Adrenal gland (tissue), 12 donors: ENCODE results near the gene SOHLH2. TPM values are rescaled to one million over a fixed set of nuclear protein-coding genes. Genes with fewer than 3 reads are reported as not detected.

ENCODE experiments used
- DNase-seq, 7 donors: peaks; one replicate each; pipeline ENCODE4 v3.0.0-alpha.2; 2019 to 2020
- H3K27ac ChIP-seq, 5 donors: fragments of 200-600 bp; sonication (generic) in 4 of 5; 1 replicate in 3 of 5; 2 replicates in 2 of 5; pipeline versions ENCODE4 v1.5.1 to v1.8.0; 2016 to 2020; ENCODE audit warnings: mild to moderate bottlenecking in 1 of 5
- H3K27me3 ChIP-seq: fragments of 200-600 bp; 2 replicates; pipeline ENCODE4 v1.8.0; 2021
- H3K36me3 ChIP-seq, 2 donors: fragments of 200-600 bp; replicated peaks in 1 of 2; 1 replicate in 1 of 2; 2 replicates in 1 of 2; pipeline versions ENCODE4 v1.5.1 to v1.8.0; 2018 to 2022
- H3K4me1 ChIP-seq, 2 donors: fragments of 200-600 bp; replicated peaks in 1 of 2; 1 replicate in 1 of 2; 2 replicates in 1 of 2; pipeline versions ENCODE4 v1.5.1 to v1.8.0; 2018 to 2021
- H3K4me3 ChIP-seq, 4 donors: fragments of 200-600 bp; sonication (generic) in 3 of 4; one replicate each; pipeline ENCODE4 v1.5.1; 2016 to 2018
- H3K9me3 ChIP-seq, 3 donors: fragments of 200-600 bp; sonication (generic) in 1 of 3; replicated peaks in 1 of 3; 1 replicate in 2 of 3; 2 replicates in 1 of 3; pipeline versions ENCODE4 v1.5.1 to v1.8.0; 2016 to 2021
- POLR2A ChIP-seq, 2 donors: fragments of 450-650 bp; IDR thresholded peaks; one replicate each; pipeline ENCODE4 v1.6.1; 2017; ENCODE audit warnings: antibody characterized with exemption in 2 of 2, mild to moderate bottlenecking in 2 of 2, moderate library complexity in 1 of 2
- WGBS, 4 donors: extraction: QIAGEN DNeasy Blood & Tissue Kit in 2 of 4; methylation state at CpG; one replicate each; pipeline versions ENCODE4 v1.1.5 to v1.1.7; 2013 to 2017; 5-methylcytosine and 5-hydroxymethylcytosine counted together
- intact Hi-C, 2 donors: fragments of 100-400 bp; cut with DNase I; formaldehyde crosslinking; loops; one replicate each; pipeline versions ENCODE4 v1.14.1 to v1.15.0; 2022 to 2023
- polyA plus RNA-seq, 3 donors: library from polyadenylated mRNA; stranded (reverse); fragments of 200-250 nt in 2 of 3; fragments of 350-450 nt in 1 of 3; fragmentation: Illumina TruSeq in 1 of 3; extraction: RNeasy Lipid Tissue Mini Kit (QIAGEN cat#74804) in 1 of 3; gene quantifications; one replicate each; pipeline ENCODE4 v1.2.3, GENCODE V29; 2013 to 2014
- total RNA-seq, 9 donors: library from RNA; depleted of rRNA in 4 of 9; stranded (reverse); fragments of >200 nt in 4 of 9; fragments of 120-200 nt in 1 of 9; fragmentation: NEBNext Ultra II Directional in 1 of 9; extraction: Animal tissue kit (Norgen Biotek cat#: 25700) in 1 of 9; gene quantifications; one replicate each; pipeline versions ENCODE4 v1.1.0 to v1.2.4, GENCODE V29; 2013 to 2023
- TF ChIP-seq, protein P1 (sequence below), 6 experiments: fragments of 450-650 bp in 4 of 6; fragments of 200-600 bp in 2 of 6; sonication (generic) in 1 of 6; IDR thresholded peaks; 1 replicate in 5 of 6; 2 replicates in 1 of 6; pipeline versions ENCODE4 v1.5.1 to v1.8.0; 2016 to 2021; ENCODE audit warnings: antibody characterized with exemption in 6 of 6, mild to moderate bottlenecking in 2 of 6, moderate library complexity in 1 of 6
- donor health status: healthy with polysubstance abuse.
- donor health status: Bipolar disorder and iron deficiency.
- donor health status: DM: yes; HTN: yes; CAD: no.
- donor health status: DM: no; HTN: no; CAD: no.
- donor health status: DM: no; HTN: no; CAD: no.
- donor health status: DM: yes; HTN: yes; CAD: no.

SOHLH2 gene
- total and polyA plus RNA-seq, 12 donors: 0.18 to 1.6 (median 0.67) TPM; not detected in 3

GRCh38 chr13:36231236-36231635 lies 16.9 kb upstream of the SOHLH2 start:
- Histone ChIP-seq H3K4me1 (no peaks in the 10 kb centered on the region), H3K27me3 (no peaks in the 10 kb centered on the region), H3K4me3 (no peak overlapping the region), H3K36me3 (no peaks in the 10 kb centered on the region), H3K27ac (no peak overlapping the region), H3K9me3 (peaks cover 0 to 14% (median 0%) of the 10 kb centered on the region in 3 donors)
- no peak for DNase-seq
- TF ChIP-seq, protein P1, sequence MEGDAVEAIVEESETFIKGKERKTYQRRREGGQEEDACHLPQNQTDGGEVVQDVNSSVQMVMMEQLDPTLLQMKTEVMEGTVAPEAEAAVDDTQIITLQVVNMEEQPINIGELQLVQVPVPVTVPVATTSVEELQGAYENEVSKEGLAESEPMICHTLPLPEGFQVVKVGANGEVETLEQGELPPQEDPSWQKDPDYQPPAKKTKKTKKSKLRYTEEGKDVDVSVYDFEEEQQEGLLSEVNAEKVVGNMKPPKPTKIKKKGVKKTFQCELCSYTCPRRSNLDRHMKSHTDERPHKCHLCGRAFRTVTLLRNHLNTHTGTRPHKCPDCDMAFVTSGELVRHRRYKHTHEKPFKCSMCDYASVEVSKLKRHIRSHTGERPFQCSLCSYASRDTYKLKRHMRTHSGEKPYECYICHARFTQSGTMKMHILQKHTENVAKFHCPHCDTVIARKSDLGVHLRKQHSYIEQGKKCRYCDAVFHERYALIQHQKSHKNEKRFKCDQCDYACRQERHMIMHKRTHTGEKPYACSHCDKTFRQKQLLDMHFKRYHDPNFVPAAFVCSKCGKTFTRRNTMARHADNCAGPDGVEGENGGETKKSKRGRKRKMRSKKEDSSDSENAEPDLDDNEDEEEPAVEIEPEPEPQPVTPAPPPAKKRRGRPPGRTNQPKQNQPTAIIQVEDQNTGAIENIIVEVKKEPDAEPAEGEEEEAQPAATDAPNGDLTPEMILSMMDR (IDR thresholded peaks at IDR 0.05): no peak
- no peak for TF ChIP-seq POLR2A (IDR thresholded peaks at IDR 0.05)
- intact Hi-C loops: no loop called here
- WGBS, 4 donors: 76 to 89% (median 78%) methylated on average over 3 of the region's 3 CpGs

- H3K4me3 ChIP-seq: no peak overlapping the region
- no peak overlapping the region for H3K27ac ChIP-seq
- H3K4me1 ChIP-seq: no peaks in the 10 kb centered on the region
- H3K27me3 ChIP-seq: no peaks in the 10 kb centered on the region
- TF ChIP-seq POLR2A (IDR thresholded peaks at IDR 0.05): no peak
- TF ChIP-seq, protein P1 (IDR thresholded peaks at IDR 0.05): no peak
- 26 to 73% (median 62%) methylated on average over 1 of the region's 1 CpG for WGBS, 4 donors
- no peaks in the 10 kb centered on the region for H3K36me3 ChIP-seq
- H3K9me3 ChIP-seq: peaks cover 0 to 6% (median 0%) of the 10 kb centered on the region in 3 donors
- no peak for DNase-seq
- intact Hi-C loops: no loop called here
These were observed 10.4 kb upstream of the SOHLH2 start for GRCh38 chr13:36224730-36225129.

DNA sequence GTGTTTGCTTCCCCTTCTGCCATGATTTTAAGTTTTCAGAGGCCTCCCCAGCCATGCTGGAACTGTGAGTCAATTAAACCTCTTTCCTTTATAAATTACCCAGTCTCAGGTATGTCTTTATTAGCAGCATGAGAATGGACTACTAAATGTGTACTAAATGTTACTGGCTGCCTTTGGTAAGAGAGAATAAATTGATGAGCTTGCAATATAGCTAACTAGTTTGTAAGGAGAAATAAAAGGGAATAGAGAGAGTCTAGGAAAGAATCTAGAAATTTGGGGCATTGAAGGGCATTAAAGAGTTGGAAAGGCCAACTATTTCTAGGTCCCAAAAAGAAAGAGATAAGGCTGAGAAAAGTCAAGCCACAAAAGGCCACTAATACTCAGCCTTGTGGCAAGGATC lies 5.5 kb upstream of the SOHLH2 start:
- Histone ChIP-seq H3K36me3 (no peaks in the 10 kb centered on the region), H3K4me3 (no peak overlapping the region), H3K27ac (no peak overlapping the region), H3K9me3 (peaks cover 0 to 6% (median 0%) of the 10 kb centered on the region in 3 donors), H3K4me1 (no peaks in the 10 kb centered on the region), H3K27me3 (no peaks in the 10 kb centered on the region)
- intact Hi-C loops: no loop called here
- DNase-seq: no peak
- no peak for TF ChIP-seq POLR2A (IDR thresholded peaks at IDR 0.05)
- TF ChIP-seq, protein P1 (IDR thresholded peaks at IDR 0.05): no peak

DNA sequence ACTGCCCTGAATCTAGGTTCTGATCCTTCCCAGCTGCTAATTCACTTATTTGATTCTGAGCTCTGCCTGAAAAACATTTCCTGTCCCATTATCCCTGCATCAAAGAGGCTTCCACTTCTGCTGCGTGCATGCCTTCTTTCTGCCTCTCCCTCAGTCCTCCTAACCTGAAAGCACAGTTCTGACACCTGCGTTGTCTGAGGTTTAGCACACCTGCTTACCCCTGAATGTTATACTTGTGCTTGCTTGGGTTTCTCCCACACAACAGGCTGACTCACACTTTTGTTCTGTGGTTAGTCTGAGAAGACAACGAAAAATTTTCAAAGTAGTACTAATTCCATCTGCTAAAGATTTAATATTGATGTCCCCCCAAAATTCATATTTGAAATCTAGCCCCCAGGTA lies 3.1 kb upstream of the SOHLH2 start:
- H3K27me3 ChIP-seq: no peaks in the 10 kb centered on the region
- H3K4me1 ChIP-seq: no peaks in the 10 kb centered on the region
- H3K36me3 ChIP-seq: no peaks in the 10 kb centered on the region
- TF ChIP-seq, protein P1 (IDR thresholded peaks at IDR 0.05): no peak
- TF ChIP-seq POLR2A (IDR thresholded peaks at IDR 0.05): no peak
- no peak for DNase-seq
- intact Hi-C loops: no loop called here
- H3K4me3 ChIP-seq: no peak overlapping the region
- no peak overlapping the region for H3K27ac ChIP-seq
- WGBS, 4 donors: 87 to 88% (median 87%) methylated on average over 3 of the region's 3 CpGs
- no peaks in the 10 kb centered on the region for H3K9me3 ChIP-seq
